ENCODE results near the gene CAPN1. TPM values are rescaled to one million over a fixed set of nuclear protein-coding genes. Genes with fewer than 3 reads are reported as not detected.

CAPN1 gene
- 100 to 1,000 TPM; 103 to 125 TPM for total RNA-seq

- intact Hi-C loops (cut with DNase I, micrococcal nuclease), result loop anchor here (1.0 to 2.0 kb wide), 7 partner anchors 46 to 257 kb away; partner anchors contain the start of genes ARL2 (in 1 of the 2), CDCA5 (in 1 of the 2), FAU (in 1 of the 2) and MRPL49 (in 1 of the 2)
- Mint-ChIP-seq H3K4me1 (peaks cover 14% of the 10 kb centered on the region), H3K27ac (peak within 1 kb of the TSS; percentile 82)
Observed at GRCh38 chr11:65181569-65182257, at the start of gene CAPN1. CAPN1 (plus strand) TSS chr11:65181928; CDS start chr11:65182702, 774 bp downstream.

GRCh38 chr11:65132238-65132987 is 49.3 kb upstream of the CAPN1 start:
- intact Hi-C loops (cut with DNase I, micrococcal nuclease), result no loop called here
- Mint-ChIP-seq H3K9me3 (ENCODE audit: low read depth) (no peaks in the 10 kb centered on the region), H3K36me3 (ENCODE audit: low read depth) (peaks cover 12% of the 10 kb centered on the region), H3K4me3 (peak overlapping the region; percentile 97), H3K4me1 (peaks cover 27% of the 10 kb centered on the region), H3K27ac (peak overlapping the region; percentile 97), H3K27me3 (no peaks in the 10 kb centered on the region)
- DNase-seq (no peak), ATAC-seq (no peak)
- ChIA-PET CTCF (interaction anchor here (0.5 to 1.0 kb wide), 3 partner anchors 10 to 439 kb away, joined by 3 to 4 read pairs (median 4); partner anchors contain the start of genes FAU and MRPL49), POLR2A (interaction anchor here (1.3 to 3.2 kb wide), 2 partner anchors 10 to 130 kb away, joined by 5 to 14 read pairs; partner anchors contain the start of genes FAU, MRPL49 and POLA2)

More at GRCh38 chr11:65181569-65182257, at the start of gene CAPN1:
- ChIA-PET CTCF (interaction anchor here (0.5 to 2.0 kb wide), 8 partner anchors 9 to 872 kb away, joined by 3 to 8 read pairs (median 4); partner anchors contain the start of genes FAU and MRPL49), POLR2A (interaction anchor here (0.6 to 1.6 kb wide), 3 partner anchors 46 to 70 kb away, joined by 3 to 10 read pairs (median 4); partner anchors contain the start of genes FAU and MRPL49)
- Mint-ChIP-seq H3K9me3 (ENCODE audit: low read depth) (no peaks in the 10 kb centered on the region), H3K36me3 (ENCODE audit: low read depth) (peaks cover 8% of the 10 kb centered on the region), H3K27me3 (no peaks in the 10 kb centered on the region), H3K4me3 (peak within 1 kb of the TSS; percentile 85)
- ATAC-seq (peak; percentile 89), DNase-seq (peak; percentile 88)

GRCh38 chr11:65132988-65133700 is 48.6 kb upstream of the CAPN1 start:
- Mint-ChIP-seq H3K9me3 (ENCODE audit: low read depth) (no peaks in the 10 kb centered on the region), H3K4me1 (peaks cover 27% of the 10 kb centered on the region), H3K27me3 (no peaks in the 10 kb centered on the region), H3K36me3 (ENCODE audit: low read depth) (peaks cover 12% of the 10 kb centered on the region), H3K4me3 (peak overlapping the region; percentile 97), H3K27ac (peak overlapping the region; percentile 97)
- CTCF ChIA-PET, result interaction anchor here (0.7 to 2.6 kb wide), 2 partner anchors 11 to 16 kb away, joined by 3 to 7 read pairs; partner anchors contain the start of genes FAU, MRPL49 and ZNHIT2
- POLR2A ChIA-PET, result interaction anchor here (0.6 to 3.2 kb wide), 3 partner anchors 11 to 364 kb away, joined by 3 to 14 read pairs (median 5); partner anchors contain the start of genes FAU, MRPL49 and POLA2
- DNase-seq (peak; percentile 83), ATAC-seq (peak; percentile 23)
- intact Hi-C loops (cut with DNase I, micrococcal nuclease), result no loop called here

GRCh38 chr11:65133724-65134123 is 48.0 kb upstream of the CAPN1 start:
- POLR2A ChIA-PET, result interaction anchor here (0.6 to 3.2 kb wide), 4 partner anchors 12 to 725 kb away, joined by 3 to 14 read pairs (median 4); partner anchors contain the start of genes FAU, MRPL49 and POLA2
- Mint-ChIP-seq H3K4me1 (peaks cover 27% of the 10 kb centered on the region), H3K27me3 (no peaks in the 10 kb centered on the region), H3K27ac (peak overlapping the region; percentile 97), H3K36me3 (ENCODE audit: low read depth) (peaks cover 12% of the 10 kb centered on the region), H3K4me3 (peak overlapping the region; percentile 97), H3K9me3 (ENCODE audit: low read depth) (no peaks in the 10 kb centered on the region)
- CTCF ChIA-PET, result interaction anchor here (0.6 to 2.6 kb wide), 5 partner anchors 12 to 185 kb away, joined by 3 to 10 read pairs (median 3); partner anchors contain the start of genes FAU, MRPL49 and ZNHIT2
- intact Hi-C loops (cut with DNase I, micrococcal nuclease), result loop anchor here (1.0 to 2.0 kb wide), 9 partner anchors 11 to 437 kb away; partner anchors contain the start of genes FAU (in 2 of the 2), MRPL49 (in 2 of the 2), VPS51 (in 2 of the 2) and CAPN1 (in 1 of the 2)
- DNase-seq (no peak), ATAC-seq (no peak)

GRCh38 chr11:65134240-65134951 is 47.3 kb upstream of the CAPN1 start, which contains the start of gene SYVN1:
SYVN1 (minus strand) TSS chr11:65134519; CDS start chr11:65133601, 918 bp downstream.
- peak within 1 kb of the TSS; percentile 97 for H3K27ac Mint-ChIP-seq
- H3K9me3 Mint-ChIP-seq (ENCODE audit: low read depth), result no peaks in the 10 kb centered on the region
- intact Hi-C loops (cut with DNase I, micrococcal nuclease), result loop anchor here (1.0 to 2.0 kb wide), 9 partner anchors 12 to 436 kb away; partner anchors contain the start of genes FAU (in 2 of the 2), MRPL49 (in 2 of the 2), VPS51 (in 2 of the 2) and CAPN1 (in 1 of the 2)
- peak within 1 kb of the TSS; percentile 97 for H3K4me3 Mint-ChIP-seq
- peaks cover 27% of the 10 kb centered on the region for H3K4me1 Mint-ChIP-seq
- DNase-seq (peak; percentile 95), ATAC-seq (peak; percentile 80)
- peaks cover 12% of the 10 kb centered on the region for H3K36me3 Mint-ChIP-seq (ENCODE audit: low read depth)
- CTCF ChIA-PET, result interaction anchor here (0.6 to 2.6 kb wide), 17 partner anchors 10 to 529 kb away, joined by 3 to 15 read pairs (median 4); partner anchors contain the start of genes ARL2, CAPN1, FAU and MRPL49
- POLR2A ChIA-PET, result interaction anchor here (0.6 to 3.2 kb wide), 10 partner anchors 12 to 744 kb away, joined by 3 to 19 read pairs (median 5); partner anchors contain the start of genes CAPN1, DPF2, FAU and MRPL49
- no peaks in the 10 kb centered on the region for H3K27me3 Mint-ChIP-seq

GRCh38 chr11:65134952-65135632 is 46.6 kb upstream of the CAPN1 start:
- no peaks in the 10 kb centered on the region for H3K27me3 Mint-ChIP-seq
- no peaks in the 10 kb centered on the region for H3K9me3 Mint-ChIP-seq (ENCODE audit: low read depth)
- DNase-seq (peak; percentile 90), ATAC-seq (peak; percentile 91)
- H3K4me1 Mint-ChIP-seq, result peaks cover 27% of the 10 kb centered on the region
- H3K36me3 Mint-ChIP-seq (ENCODE audit: low read depth), result peaks cover 12% of the 10 kb centered on the region
- CTCF ChIA-PET, result interaction anchor here (0.5 to 2.6 kb wide), 19 partner anchors 9 to 446 kb away, joined by 3 to 15 read pairs (median 4); partner anchors contain the start of genes ARL2, CAPN1, FAU and MRPL49
- POLR2A ChIA-PET, result interaction anchor here (0.6 to 3.2 kb wide), 12 partner anchors 13 to 743 kb away, joined by 3 to 19 read pairs (median 4); partner anchors contain the start of genes CAPN1, DPF2, FAU and MRPL49
- peak overlapping the region; percentile 97 for H3K4me3 Mint-ChIP-seq
- H3K27ac Mint-ChIP-seq, result peak overlapping the region; percentile 97
- intact Hi-C loops (cut with DNase I, micrococcal nuclease), result loop anchor here (1.0 to 2.0 kb wide), 14 partner anchors 13 to 435 kb away; partner anchors contain the start of genes CAPN1 (in 2 of the 2), FAU (in 2 of the 2), MRPL49 (in 2 of the 2) and SAC3D1 (in 2 of the 2)

- ATAC-seq, result no peak
- no peaks in the 10 kb centered on the region for H3K27me3 Mint-ChIP-seq
- ChIA-PET CTCF (interaction anchor here (0.6 to 2.6 kb wide), 19 partner anchors 8 to 447 kb away, joined by 3 to 15 read pairs (median 4); partner anchors contain the start of genes ARL2, CAPN1, FAU and MRPL49), POLR2A (interaction anchor here (0.6 to 3.2 kb wide), 11 partner anchors 14 to 286 kb away, joined by 3 to 19 read pairs (median 4); partner anchors contain the start of genes CAPN1, DPF2, FAU and MRPL49)
- peak overlapping the region; percentile 97 for H3K27ac Mint-ChIP-seq
- no peak for DNase-seq
- peaks cover 27% of the 10 kb centered on the region for H3K4me1 Mint-ChIP-seq
- H3K9me3 Mint-ChIP-seq (ENCODE audit: low read depth), result no peaks in the 10 kb centered on the region
- H3K36me3 Mint-ChIP-seq (ENCODE audit: low read depth), result peaks cover 12% of the 10 kb centered on the region
- peak overlapping the region; percentile 97 for H3K4me3 Mint-ChIP-seq
- intact Hi-C loops (cut with DNase I, micrococcal nuclease), result loop anchor here (1.0 to 2.0 kb wide), 7 partner anchors 45 to 357 kb away; partner anchors contain the start of genes CAPN1 (in 2 of the 2), ATG2A (in 1 of the 2), POLA2 (in 1 of the 2) and SAC3D1 (in 1 of the 2)
Observed at GRCh38 chr11:65135633-65136145, 46.0 kb upstream of the CAPN1 start.

GRCh38 chr11:65136515-65137096 is 45.1 kb upstream of the CAPN1 start:
- no peak for ATAC-seq
- Mint-ChIP-seq H3K36me3 (ENCODE audit: low read depth) (peaks cover 6% of the 10 kb centered on the region), H3K4me1 (peaks cover 24% of the 10 kb centered on the region), H3K4me3 (peak overlapping the region; percentile 97), H3K9me3 (ENCODE audit: low read depth) (no peaks in the 10 kb centered on the region), H3K27ac (peak overlapping the region; percentile 89), H3K27me3 (no peaks in the 10 kb centered on the region)
- no peak for DNase-seq
- intact Hi-C loops (cut with DNase I, micrococcal nuclease), result no loop called here
- POLR2A ChIA-PET, result interaction anchor here (0.6 to 2.4 kb wide), 7 partner anchors 15 to 1158 kb away, joined by 3 to 19 read pairs (median 3); partner anchors contain the start of genes FAU, MRPL49, POLA2 and ZNHIT2
- CTCF ChIA-PET, result interaction anchor here (0.6 to 2.5 kb wide), 4 partner anchors 11 to 195 kb away, joined by 3 to 15 read pairs (median 4); partner anchors contain the start of genes FAU and MRPL49
